IPS DF 6.9 (cell line): ENCODE results near the gene CCDC157.

Source experiments
- DNase-seq: peaks from one replicate; pipeline ENCODE4 v3.0.0-alpha.2; 2013; ENCODE audit warnings: low read depth, low spot score
- H3K27ac ChIP-seq: one replicate; pipeline ENCODE4 v1.5.1; 2013; ENCODE audit warnings: low read length, control low read depth
- H3K27me3 ChIP-seq: 2 replicates; pipeline ENCODE4 v1.6.1; 2013; ENCODE audit warnings: mild to moderate bottlenecking, low read length; ENCODE audit not compliant: control insufficient read depth, insufficient read depth
- H3K36me3 ChIP-seq: 2 replicates; pipeline ENCODE4 v1.6.1; 2013; ENCODE audit warnings: low read length; ENCODE audit not compliant: control insufficient read depth, insufficient read depth
- H3K4me1 ChIP-seq: 2 replicates; pipeline ENCODE4 v1.6.1; 2013; ENCODE audit warnings: low read length; ENCODE audit not compliant: control insufficient read depth, insufficient read depth
- H3K4me3 ChIP-seq: 2 replicates; pipeline ENCODE4 v1.5.1; 2013; ENCODE audit warnings: mild to moderate bottlenecking, low read length
- H3K9me3 ChIP-seq: 2 replicates; pipeline ENCODE4 v1.6.1; 2013; ENCODE audit warnings: low read length, inconsistent platforms; ENCODE audit not compliant: control insufficient read depth, insufficient read depth
- WGBS: extraction: QIAGEN DNeasy Blood & Tissue Kit; methylation state at CpG from one replicate; pipeline ENCODE4 v1.1.7; 2013; ENCODE audit warnings: mixed read lengths, missing lambda C conversion rate; ENCODE audit not compliant: insufficient read length, insufficient coverage; 5-methylcytosine and 5-hydroxymethylcytosine counted together

Gene CCDC157

GRCh38 chr22:30373331-30374325 lies 16.8 kb downstream of the CCDC157 start:
- H3K27ac ChIP-seq, result no peak overlapping the region
- no peaks in the 10 kb centered on the region for H3K9me3 ChIP-seq
- no peak overlapping the region for H3K4me3 ChIP-seq
- no peak for DNase-seq
- no peaks in the 10 kb centered on the region for H3K36me3 ChIP-seq
- WGBS, result no CpG with 5 or more reads among the region's 33 CpGs
- no peaks in the 10 kb centered on the region for H3K27me3 ChIP-seq
- no peaks in the 10 kb centered on the region for H3K4me1 ChIP-seq

- H3K27ac ChIP-seq, result no peak overlapping the region
- no peak for DNase-seq
- H3K9me3 ChIP-seq, result no peaks in the 10 kb centered on the region
- peaks cover 4% of the 10 kb centered on the region; the same call in 1 of the 2 replicates for H3K36me3 ChIP-seq
- no peaks in the 10 kb centered on the region for H3K27me3 ChIP-seq
- WGBS, result no CpG with 5 or more reads among the region's 13 CpGs
- H3K4me1 ChIP-seq, result no peaks in the 10 kb centered on the region
- no peak overlapping the region for H3K4me3 ChIP-seq
Observed at GRCh38 chr22:30375312-30375849, 18.6 kb downstream of the CCDC157 start.

GRCh38 chr22:30380011-30380410 lies 23.2 kb downstream of the CCDC157 start:
- no CpG with 5 or more reads among the region's 20 CpGs for WGBS
- no peak overlapping the region for H3K27ac ChIP-seq
- DNase-seq, result no peak

DNA sequence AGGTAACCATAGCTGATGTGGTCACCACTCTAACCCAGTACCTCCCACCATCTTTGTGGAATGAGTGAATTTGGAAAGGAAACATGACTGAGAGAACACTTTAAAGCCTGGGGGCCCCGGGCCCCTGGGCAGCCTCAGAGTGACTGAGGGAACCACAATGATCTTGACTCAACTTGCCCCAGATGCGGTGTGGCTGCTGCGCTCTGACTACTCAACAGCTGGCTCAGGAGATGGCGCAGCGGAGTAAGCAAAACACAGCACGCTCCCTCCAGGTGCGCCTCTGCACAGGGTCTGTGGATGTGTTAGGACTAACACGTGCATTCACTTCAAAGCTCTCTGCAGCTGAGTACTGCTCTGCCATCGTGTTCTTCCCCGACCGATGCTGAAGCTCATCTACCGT lies 24.5 kb downstream of the CCDC157 start:
- WGBS, result no CpG with 5 or more reads among the region's 12 CpGs
- Histone ChIP-seq H3K4me1 (no peaks in the 10 kb centered on the region), H3K27me3 (no peaks in the 10 kb centered on the region), H3K36me3 (peaks cover 4% of the 10 kb centered on the region; the same call in 1 of the 2 replicates), H3K9me3 (no peaks in the 10 kb centered on the region), H3K4me3 (no peak overlapping the region), H3K27ac (no peak overlapping the region)
- DNase-seq, result no peak

More at GRCh38 chr22:30380011-30380410, 23.2 kb downstream of the CCDC157 start:
- Histone ChIP-seq H3K4me1 (no peaks in the 10 kb centered on the region), H3K4me3 (no peak overlapping the region), H3K36me3 (peaks cover 4% of the 10 kb centered on the region; the same call in 1 of the 2 replicates), H3K27me3 (no peaks in the 10 kb centered on the region), H3K9me3 (no peaks in the 10 kb centered on the region)

DNA sequence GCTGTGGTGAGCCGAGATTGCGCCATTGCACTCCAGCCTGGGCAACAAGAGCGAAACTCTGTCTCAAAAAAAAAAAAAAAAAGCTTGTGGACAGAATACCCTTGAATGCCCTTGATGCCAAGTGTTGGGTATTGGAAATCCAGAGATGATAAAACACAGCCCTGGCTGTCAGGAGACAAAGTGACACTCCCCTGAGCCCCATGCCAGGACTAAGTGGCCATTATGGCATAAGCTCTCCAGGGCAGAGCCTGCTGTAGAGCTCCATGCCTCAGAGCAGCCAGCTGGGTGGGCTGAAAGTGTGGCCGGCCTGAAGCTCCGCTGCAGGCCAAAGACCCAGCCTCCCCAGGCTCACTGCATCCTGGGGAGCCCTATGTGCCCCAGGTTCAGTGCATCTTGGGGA lies 25.5 kb downstream of the CCDC157 start:
- H3K4me3 ChIP-seq, result no peak overlapping the region
- 0 out of 2 replicates have a peak, but pooled peaks cover 2% of the 10 kb centered on the region for H3K4me1 ChIP-seq
- no peaks in the 10 kb centered on the region for H3K27me3 ChIP-seq
- no peaks in the 10 kb centered on the region for H3K9me3 ChIP-seq
- DNase-seq, result no peak
- peaks cover 4% of the 10 kb centered on the region; the same call in 1 of the 2 replicates for H3K36me3 ChIP-seq
- no peak overlapping the region for H3K27ac ChIP-seq
- WGBS, result no CpG with 5 or more reads among the region's 5 CpGs

- no peak overlapping the region for H3K27ac ChIP-seq
Observed at GRCh38 chr22:30383061-30383460, 26.3 kb downstream of the CCDC157 start.

GRCh38 chr22:30385942-30386341 lies 29.1 kb downstream of the CCDC157 start:
- no peak overlapping the region for H3K27ac ChIP-seq
- DNase-seq, result no peak
- no peak overlapping the region for H3K4me3 ChIP-seq
- 0 out of 2 replicates have a peak, but pooled peaks cover 2% of the 10 kb centered on the region for H3K4me1 ChIP-seq
- no peaks in the 10 kb centered on the region for H3K9me3 ChIP-seq
- H3K36me3 ChIP-seq, result no peaks in the 10 kb centered on the region
- no CpG with 5 or more reads among the region's 10 CpGs for WGBS
- no peaks in the 10 kb centered on the region for H3K27me3 ChIP-seq

More at GRCh38 chr22:30383061-30383460, 26.3 kb downstream of the CCDC157 start:
- Histone ChIP-seq H3K4me1 (0 out of 2 replicates have a peak, but pooled peaks cover 2% of the 10 kb centered on the region), H3K9me3 (no peaks in the 10 kb centered on the region), H3K27me3 (no peaks in the 10 kb centered on the region), H3K4me3 (no peak overlapping the region), H3K36me3 (peaks cover 4% of the 10 kb centered on the region; the same call in 1 of the 2 replicates)
- no CpG with 5 or more reads among the region's 3 CpGs for WGBS
- DNase-seq, result no peak

DNA sequence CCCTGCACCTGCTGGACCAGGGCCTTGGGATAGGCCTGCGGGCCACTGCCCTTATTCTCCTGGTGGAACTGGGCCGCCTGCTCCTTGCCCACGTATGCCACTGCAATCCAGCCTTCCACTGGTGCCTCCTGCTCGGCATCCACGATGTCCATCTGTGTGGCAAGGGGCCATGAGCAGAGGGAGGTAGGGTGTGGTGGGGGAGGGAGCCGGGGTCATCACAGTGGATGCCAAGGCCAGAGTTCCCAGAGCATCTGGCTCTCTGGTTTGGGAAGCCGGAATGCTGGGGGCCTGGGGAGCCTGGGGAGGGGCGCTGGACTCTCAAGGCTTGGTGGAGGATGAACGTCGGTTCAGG lies 29.8 kb downstream of the CCDC157 start:
- WGBS, result no CpG with 5 or more reads among the region's 10 CpGs
- no peaks in the 10 kb centered on the region for H3K27me3 ChIP-seq
- H3K4me3 ChIP-seq, result peak overlapping the region; percentile 69; the same call in 1 of the 2 replicates
- DNase-seq, result no peak
- no peaks in the 10 kb centered on the region for H3K36me3 ChIP-seq
- H3K9me3 ChIP-seq, result no peaks in the 10 kb centered on the region
- no peak overlapping the region for H3K27ac ChIP-seq
- H3K4me1 ChIP-seq, result 0 out of 2 replicates have a peak, but pooled peaks cover 2% of the 10 kb centered on the region

DNA sequence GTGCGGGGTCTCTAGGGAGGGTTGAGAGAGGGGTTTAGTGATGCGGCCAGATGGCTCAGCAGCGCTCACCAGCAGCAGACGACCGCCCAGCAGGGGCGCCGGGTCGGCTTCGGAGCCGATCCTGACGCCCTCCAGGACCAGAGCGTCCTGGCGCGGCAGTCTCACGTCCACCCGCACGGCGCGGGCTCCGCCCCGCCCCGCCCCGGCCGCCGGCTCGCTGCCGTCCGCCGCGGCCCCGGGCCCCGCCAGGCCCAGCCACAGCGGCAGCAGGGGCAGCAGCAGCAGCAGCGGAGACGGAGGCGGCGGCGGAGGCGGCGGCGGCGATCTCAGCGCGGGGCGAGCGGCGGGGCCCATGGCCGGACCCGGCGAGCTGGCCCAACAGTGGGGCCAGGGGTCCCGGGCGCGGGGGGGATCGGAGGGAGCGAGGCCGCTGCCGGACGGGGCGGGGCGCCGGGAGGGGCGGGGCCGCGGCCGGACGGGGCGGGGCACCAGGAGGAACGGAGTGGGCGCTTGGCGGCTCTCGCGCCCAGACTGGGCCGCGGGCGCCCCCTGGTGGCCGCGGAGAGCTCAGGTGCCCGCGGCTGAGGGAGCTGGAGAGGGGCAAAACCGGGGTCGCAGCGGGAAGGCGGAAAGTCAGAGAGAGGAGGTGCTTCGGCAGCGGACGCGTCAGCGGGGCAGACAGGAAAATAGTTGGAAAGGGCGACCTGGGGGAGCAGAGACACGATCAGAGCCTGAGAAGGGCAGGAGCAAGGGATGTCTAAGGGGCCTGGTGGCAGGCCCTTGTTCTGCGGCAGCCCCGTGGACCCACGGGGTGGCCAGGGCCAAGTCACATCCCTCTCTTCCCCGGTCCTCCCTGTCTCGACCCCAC lies 30.4 kb downstream of the CCDC157 start, which contains the start of gene RNF215:
TSS of gene RNF215 (minus strand) at position 452 of the 868 bp plus-strand sequence. CDS start at position 354, 98 bp downstream.
- H3K27me3 ChIP-seq, result no peaks in the 10 kb centered on the region
- H3K36me3 ChIP-seq, result no peaks in the 10 kb centered on the region
- H3K4me3 ChIP-seq, result peak within 1 kb of the TSS; percentile 69; the same call in 1 of the 2 replicates
- no peak within 1 kb of the TSS for H3K27ac ChIP-seq
- DNase-seq, result no peak
- no CpG with 5 or more reads among the region's 95 CpGs for WGBS
- 0 out of 2 replicates have a peak, but pooled peaks cover 2% of the 10 kb centered on the region for H3K4me1 ChIP-seq
- no peaks in the 10 kb centered on the region for H3K9me3 ChIP-seq
